ENCODE measurements around the gene NEK2.
"Not testable (repeated sequence)": the region's sequence is repeated elsewhere in the genome, so short reads cannot be mapped to it uniquely, and the experiment has no call there.

Gene NEK2

DNA sequence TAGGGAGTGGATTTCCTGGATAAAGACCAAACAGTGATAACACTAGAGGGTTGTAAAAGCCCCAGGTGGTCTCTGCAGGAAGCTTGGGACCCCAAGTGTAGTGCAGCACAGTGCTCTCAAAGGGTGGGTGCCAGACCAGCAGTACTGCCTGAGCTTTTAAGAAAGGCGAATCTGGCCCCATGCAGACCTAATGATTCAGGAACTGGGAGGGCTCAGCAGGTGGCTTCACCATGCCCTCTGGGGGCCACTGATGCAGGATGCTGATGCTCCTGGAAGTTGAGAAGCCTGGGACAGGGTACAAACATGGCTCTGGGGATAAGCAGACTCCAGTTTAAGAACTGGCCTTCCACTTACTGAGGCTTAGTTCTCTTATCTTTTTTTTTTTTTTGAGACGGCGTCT is 29.1 kb upstream of the NEK2 start:
- no peak overlapping the region for H3K27ac Mint-ChIP-seq
- ATAC-seq (replicated peaks) (no peak), DNase-seq (no peak)
- no peaks in the 10 kb centered on the region for H3K36me3 Mint-ChIP-seq (ENCODE audit: insufficient read depth)
- no peaks in the 10 kb centered on the region for H3K4me1 Mint-ChIP-seq (ENCODE audit: low read depth in 2 of 2)
- H3K27me3 Mint-ChIP-seq = no peaks in the 10 kb centered on the region
- no peak overlapping the region for H3K4me3 Mint-ChIP-seq
- H3K9me3 Mint-ChIP-seq = no peaks in the 10 kb centered on the region

DNA sequence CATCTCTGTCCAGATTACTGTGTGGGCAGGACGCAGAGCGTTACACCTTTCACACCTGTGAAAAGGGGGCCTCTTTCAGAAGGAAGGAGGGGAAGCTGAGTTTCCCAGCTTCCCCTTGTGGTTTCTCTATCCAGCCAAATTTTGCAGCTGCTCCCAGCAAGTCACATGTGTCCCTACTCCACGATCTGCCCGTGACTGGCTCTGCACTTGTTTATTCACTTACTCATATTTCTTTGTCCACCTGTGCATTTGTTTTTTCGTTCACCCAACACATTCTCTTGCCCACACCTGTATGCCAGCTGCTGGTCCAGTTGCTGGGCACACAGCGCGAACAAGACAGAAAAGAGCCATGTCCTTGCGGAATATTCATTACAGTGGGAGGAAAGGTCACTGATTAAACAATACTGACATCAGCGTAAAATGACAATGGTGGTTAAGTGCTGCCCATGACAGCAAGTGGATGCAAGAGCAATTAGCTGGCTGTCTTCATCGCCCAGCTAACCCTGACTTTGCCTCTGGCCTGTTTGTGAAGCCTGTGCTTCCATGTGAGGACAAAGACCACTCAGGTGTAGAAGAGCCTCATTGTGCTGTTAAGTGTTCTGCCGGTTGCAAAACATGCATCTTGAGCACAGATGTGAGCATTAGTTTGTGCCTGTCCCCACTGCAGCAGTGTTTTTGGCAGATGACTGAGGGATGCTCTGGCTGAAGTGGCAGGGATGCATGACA is 28.6 kb upstream of the NEK2 start:
- ATAC-seq (replicated peaks) (no peak), DNase-seq (no peak)
- Mint-ChIP-seq H3K9me3 (no peaks in the 10 kb centered on the region), H3K4me3 (no peak overlapping the region), H3K27ac (no peak overlapping the region), H3K27me3 (no peaks in the 10 kb centered on the region), H3K4me1 (ENCODE audit: low read depth in 2 of 2) (no peaks in the 10 kb centered on the region), H3K36me3 (ENCODE audit: insufficient read depth) (no peaks in the 10 kb centered on the region)

- Mint-ChIP-seq H3K4me1 (ENCODE audit: low read depth in 2 of 2) (peaks cover 0 to 9% of the 10 kb centered on the region in 2 donors), H3K27me3 (no peaks in the 10 kb centered on the region), H3K36me3 (ENCODE audit: insufficient read depth) (no peaks in the 10 kb centered on the region), H3K9me3 (no peaks in the 10 kb centered on the region), H3K4me3 (no peak overlapping the region), H3K27ac (peak overlapping the region; percentile 44 to 80)
- no peak for ATAC-seq (replicated peaks)
- no peak for DNase-seq
Observed at GRCh38 chr1:211701733-211702132, 26.3 kb upstream of the NEK2 start.

- Mint-ChIP-seq H3K27ac (peak overlapping the region in 1 of 2 donors; percentile 32), H3K9me3 (no peaks in the 10 kb centered on the region), H3K36me3 (ENCODE audit: insufficient read depth) (no peaks in the 10 kb centered on the region), H3K4me1 (ENCODE audit: low read depth in 2 of 2) (peaks cover 6 to 21% of the 10 kb centered on the region in 2 donors), H3K4me3 (peak overlapping the region; percentile 50 to 67), H3K27me3 (no peaks in the 10 kb centered on the region)
- ATAC-seq (replicated peaks) = no peak
- no peak for DNase-seq
Observed at GRCh38 chr1:211699059-211699458, 23.6 kb upstream of the NEK2 start.

GRCh38 chr1:211698161-211699026 is 23.0 kb upstream of the NEK2 start:
- Mint-ChIP-seq H3K27ac (peak overlapping the region; percentile 44 to 49), H3K9me3 (no peaks in the 10 kb centered on the region), H3K4me1 (ENCODE audit: low read depth in 2 of 2) (peaks cover 6 to 21% of the 10 kb centered on the region in 2 donors), H3K36me3 (ENCODE audit: insufficient read depth) (no peaks in the 10 kb centered on the region), H3K4me3 (peak overlapping the region; percentile 50 to 67), H3K27me3 (no peaks in the 10 kb centered on the region)
- DNase-seq (peak; percentile 86 to 88 (median 86)), ATAC-seq (replicated peaks) (peak; percentile 91)

- Mint-ChIP-seq H3K9me3 (no peaks in the 10 kb centered on the region), H3K27me3 (no peaks in the 10 kb centered on the region), H3K4me1 (ENCODE audit: low read depth in 2 of 2) (peaks cover 6 to 21% of the 10 kb centered on the region in 2 donors), H3K36me3 (ENCODE audit: insufficient read depth) (no peaks in the 10 kb centered on the region), H3K27ac (no peak overlapping the region), H3K4me3 (no peak overlapping the region)
- ATAC-seq (replicated peaks) (no peak), DNase-seq (no peak)
Observed at GRCh38 chr1:211697356-211697755, 21.9 kb upstream of the NEK2 start.

DNA sequence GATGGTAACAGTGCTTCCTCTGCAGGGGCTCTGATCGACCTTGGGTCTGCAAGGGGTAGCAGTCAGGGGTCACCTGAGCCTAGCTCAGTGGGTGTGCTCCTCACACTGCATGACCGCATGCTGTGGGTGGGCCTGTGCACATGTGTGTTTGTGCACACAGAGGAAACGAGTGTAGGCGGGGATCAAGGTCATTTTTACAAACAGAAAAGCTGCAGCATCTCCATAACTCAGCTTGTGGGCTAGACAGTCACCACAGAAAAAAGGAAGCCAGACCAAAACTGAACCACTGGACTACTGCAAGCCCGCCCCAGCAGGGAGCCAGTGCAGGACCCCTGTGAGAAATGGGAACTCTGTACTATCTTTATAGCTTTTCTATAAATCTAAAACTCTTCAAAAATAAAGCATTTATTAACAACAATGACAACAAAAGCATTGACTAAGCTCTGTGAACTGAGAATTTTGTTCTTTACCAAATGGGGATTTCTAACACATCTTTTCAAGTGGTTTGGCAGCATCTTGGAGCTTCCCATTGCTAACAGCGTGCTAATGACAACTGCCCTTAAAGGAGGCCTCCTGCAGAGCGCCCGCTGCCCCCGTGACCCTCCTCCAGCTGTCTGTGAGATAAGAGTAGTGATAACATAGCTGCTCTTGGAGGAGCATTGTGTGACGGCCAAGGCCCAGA is 19.9 kb upstream of the NEK2 start:
- Mint-ChIP-seq H3K27me3 (no peaks in the 10 kb centered on the region), H3K9me3 (no peaks in the 10 kb centered on the region), H3K27ac (peak overlapping the region; percentile 44 to 85), H3K4me1 (ENCODE audit: low read depth in 2 of 2) (peaks cover 7 to 23% of the 10 kb centered on the region in 2 donors), H3K4me3 (peak overlapping the region in 1 of 2 donors; percentile 37), H3K36me3 (ENCODE audit: insufficient read depth) (no peaks in the 10 kb centered on the region)
- ATAC-seq (replicated peaks) (peak; percentile 47), DNase-seq (no peak)

DNA sequence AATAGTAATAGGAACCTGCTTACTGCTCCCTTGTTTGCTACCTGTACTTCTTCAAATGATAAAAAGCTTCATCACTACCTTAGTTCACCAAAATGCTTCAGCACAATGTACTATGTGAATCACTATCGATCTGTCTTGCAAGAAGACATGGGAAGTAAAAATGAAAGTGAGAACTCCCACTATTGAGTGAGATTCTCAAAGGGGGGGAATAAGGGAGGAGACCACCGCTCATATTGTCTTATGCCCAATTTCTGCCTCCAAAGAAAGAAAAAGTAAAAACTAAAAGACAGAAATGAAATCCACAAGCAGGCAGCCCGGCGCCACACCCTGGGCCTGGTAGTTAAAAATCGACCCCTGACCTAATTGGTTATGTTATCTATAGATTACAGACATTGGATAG is 18.5 kb upstream of the NEK2 start:
- ATAC-seq (replicated peaks); H3K36me3 Mint-ChIP-seq (ENCODE audit: insufficient read depth); DNase-seq; H3K27me3 Mint-ChIP-seq; H3K4me3 Mint-ChIP-seq; H3K9me3 Mint-ChIP-seq: not testable (repeated sequence)
- peak overlapping the region in 1 of 2 donors; percentile 2 for H3K27ac Mint-ChIP-seq
- H3K4me1 Mint-ChIP-seq (ENCODE audit: low read depth in 2 of 2) = peaks cover 10 to 23% of the 10 kb centered on the region in 2 donors

DNA sequence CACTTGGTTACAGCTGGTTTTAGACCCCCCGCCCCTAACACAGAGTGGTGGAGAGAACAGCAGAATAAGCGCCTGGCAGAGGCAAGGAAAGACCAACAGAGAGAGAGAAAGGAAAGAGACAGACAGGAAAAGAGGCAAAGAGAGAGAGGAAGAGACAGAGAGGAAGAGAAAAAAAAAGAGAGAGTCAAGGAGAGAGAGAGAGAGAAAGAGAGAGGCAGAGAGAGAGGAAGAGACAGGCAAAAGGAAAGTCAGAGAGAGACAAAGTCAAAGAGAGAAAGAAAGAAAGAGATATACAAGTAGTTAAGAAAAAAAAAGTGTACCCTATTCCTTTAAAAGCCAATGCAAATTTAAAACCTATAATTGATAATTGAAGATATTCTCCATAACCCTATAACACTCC is 13.0 kb upstream of the NEK2 start:
- Mint-ChIP-seq H3K27ac (peak overlapping the region; percentile 20 to 87), H3K4me3 (peak overlapping the region; percentile 4 to 67)

DNA sequence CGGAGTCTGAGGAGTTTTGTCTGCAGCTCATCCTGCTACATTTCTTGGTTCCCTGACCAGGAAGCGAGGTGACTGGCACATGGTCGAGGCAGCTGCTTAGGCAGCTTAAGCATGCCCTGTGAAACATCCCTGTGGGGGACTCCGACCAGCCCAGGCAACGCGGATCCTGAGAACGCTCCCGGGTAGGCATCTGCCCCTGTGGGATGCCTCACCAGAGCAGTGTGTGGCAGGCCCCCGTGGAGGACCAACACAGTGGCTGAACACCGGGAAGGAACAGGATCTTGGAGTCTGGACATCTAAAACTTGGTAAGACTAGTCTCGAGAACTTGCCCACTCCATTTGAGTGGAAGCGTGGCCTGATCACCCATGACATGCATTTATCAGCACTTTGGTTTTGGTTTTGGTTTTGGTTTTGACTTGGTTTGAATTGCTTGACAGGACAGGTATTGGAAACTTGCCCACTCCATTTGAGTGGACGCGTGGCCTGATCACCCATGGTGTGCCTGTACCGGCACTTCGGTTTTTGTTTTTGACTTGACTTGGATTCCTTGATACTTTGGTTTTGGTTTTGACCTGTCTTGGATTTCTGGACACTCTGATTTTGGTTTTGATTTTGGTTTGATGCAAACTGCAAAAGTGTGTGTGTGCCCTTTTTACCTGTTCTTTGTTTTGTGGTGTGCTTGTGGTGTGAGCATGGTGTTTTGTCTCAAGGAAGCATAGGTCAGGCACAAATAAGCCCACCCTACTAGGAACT is 12.2 kb upstream of the NEK2 start:
- peak overlapping the region; percentile 4 to 67 for H3K4me3 Mint-ChIP-seq
- H3K27me3 Mint-ChIP-seq = no peaks in the 10 kb centered on the region
- no peaks in the 10 kb centered on the region for H3K36me3 Mint-ChIP-seq (ENCODE audit: insufficient read depth)
- DNase-seq (no peak), ATAC-seq (replicated peaks) (no peak)
- H3K4me1 Mint-ChIP-seq (ENCODE audit: low read depth in 2 of 2) = peaks cover 13 to 15% of the 10 kb centered on the region in 2 donors
- no peaks in the 10 kb centered on the region for H3K9me3 Mint-ChIP-seq
- H3K27ac Mint-ChIP-seq = peak overlapping the region; percentile 20 to 87

More for the DNA sequence above, 13.0 kb upstream of the NEK2 start:
- Mint-ChIP-seq H3K4me1 (ENCODE audit: low read depth in 2 of 2) (peaks cover 13 to 15% of the 10 kb centered on the region in 2 donors), H3K9me3 (no peaks in the 10 kb centered on the region), H3K27me3 (no peaks in the 10 kb centered on the region), H3K36me3 (ENCODE audit: insufficient read depth) (no peaks in the 10 kb centered on the region)
- DNase-seq = no peak
- ATAC-seq (replicated peaks) = no peak

DNA sequence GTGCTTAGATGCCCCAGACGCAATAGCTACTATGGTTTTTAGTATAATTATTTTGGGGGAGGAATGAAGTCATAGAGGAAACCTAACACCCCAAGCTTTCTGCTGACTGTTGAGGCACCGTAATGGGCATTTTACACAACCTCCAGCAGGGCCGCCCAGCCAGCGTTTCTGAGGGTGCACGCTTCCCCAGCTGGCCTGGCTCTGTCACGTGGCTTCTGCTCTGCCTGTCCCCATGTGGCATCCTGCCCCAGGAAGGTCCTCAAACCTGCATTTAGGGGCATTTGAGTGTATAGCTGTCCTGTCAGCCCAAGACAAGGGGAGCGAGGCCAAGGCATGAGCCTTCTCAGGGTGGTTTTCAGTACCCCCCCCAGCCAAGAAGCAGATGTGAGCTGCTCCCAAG is 10.4 kb upstream of the NEK2 start:
- no peak for DNase-seq
- no peak for ATAC-seq (replicated peaks)
- no peaks in the 10 kb centered on the region for H3K27me3 Mint-ChIP-seq
- no peaks in the 10 kb centered on the region for H3K36me3 Mint-ChIP-seq (ENCODE audit: insufficient read depth)
- no peak overlapping the region for H3K4me3 Mint-ChIP-seq
- peaks cover 19 to 21% of the 10 kb centered on the region in 2 donors for H3K4me1 Mint-ChIP-seq (ENCODE audit: low read depth in 2 of 2)
- H3K27ac Mint-ChIP-seq = no peak overlapping the region
- no peaks in the 10 kb centered on the region for H3K9me3 Mint-ChIP-seq

DNA sequence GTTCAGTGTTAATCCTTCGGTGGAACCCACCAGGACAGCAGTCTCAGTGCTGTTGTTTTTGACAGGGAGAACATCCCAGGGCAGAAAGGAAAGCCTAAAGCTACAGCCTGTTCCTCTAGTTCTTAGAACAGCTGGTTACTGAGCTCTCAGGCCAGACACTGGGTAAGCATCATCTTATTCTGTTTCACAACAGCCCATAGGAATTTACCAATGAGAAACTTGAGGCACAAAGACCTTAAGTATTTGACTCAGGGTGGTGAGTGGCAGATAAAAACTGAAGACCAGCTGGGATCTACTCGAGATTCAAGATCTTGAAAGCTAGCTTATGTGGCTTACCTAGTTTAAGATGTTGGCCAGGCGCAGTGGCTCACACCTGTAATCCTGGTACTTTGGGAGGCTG is 9.4 kb upstream of the NEK2 start:
- Mint-ChIP-seq H3K36me3 (ENCODE audit: insufficient read depth) (no peaks in the 10 kb centered on the region), H3K27ac (peak overlapping the region in 1 of 2 donors; percentile 18), H3K4me1 (ENCODE audit: low read depth in 2 of 2) (peaks cover 19 to 23% of the 10 kb centered on the region in 2 donors), H3K27me3 (no peaks in the 10 kb centered on the region), H3K4me3 (no peak overlapping the region), H3K9me3 (no peaks in the 10 kb centered on the region)
- ATAC-seq (replicated peaks) = no peak
- no peak for DNase-seq

- H3K9me3 Mint-ChIP-seq = no peaks in the 10 kb centered on the region
- ATAC-seq (replicated peaks) (no peak), DNase-seq (no peak)
- peaks cover 19 to 23% of the 10 kb centered on the region in 2 donors for H3K4me1 Mint-ChIP-seq (ENCODE audit: low read depth in 2 of 2)
- no peaks in the 10 kb centered on the region for H3K27me3 Mint-ChIP-seq
- H3K4me3 Mint-ChIP-seq = no peak overlapping the region
- no peaks in the 10 kb centered on the region for H3K36me3 Mint-ChIP-seq (ENCODE audit: insufficient read depth)
- peak overlapping the region in 1 of 2 donors; percentile 18 for H3K27ac Mint-ChIP-seq
Observed at GRCh38 chr1:211684331-211684730, 8.9 kb upstream of the NEK2 start.
